Immature natural killer cell (primary cell): ENCODE results near the gene PEX10. TPM values are rescaled to one million over a fixed set of nuclear protein-coding genes. Genes with fewer than 3 reads are reported as not detected.

ENCODE experiments used
- DNase-seq, 3 donors: peaks; one replicate each; pipeline ENCODE4 v3.0.0; 2022; ENCODE audit warnings: mixed read lengths in 1 of 3
- H3K27ac Mint-ChIP-seq, 6 donors: one replicate each; pipeline ENCODE4 v1.8.0; 2020; ENCODE audit warnings: mixed read lengths in 6 of 6, mild to moderate bottlenecking in 5 of 6, inconsistent platforms in 4 of 6, moderate library complexity in 3 of 6
- H3K27me3 Mint-ChIP-seq, 3 donors: one replicate each; pipeline ENCODE4 v1.8.0; 2020 to 2021; ENCODE audit warnings: low read depth in 3 of 3, mild to moderate bottlenecking in 3 of 3, mixed read lengths in 3 of 3, moderate library complexity in 3 of 3, inconsistent platforms in 1 of 3
- H3K36me3 Mint-ChIP-seq, 3 donors: one replicate each; pipeline ENCODE4 v1.8.0; 2020; ENCODE audit warnings: mixed read lengths in 3 of 3, inconsistent platforms in 2 of 3, mild to moderate bottlenecking in 2 of 3
- H3K4me1 Mint-ChIP-seq, 2 donors: one replicate each; pipeline ENCODE4 v1.8.0; 2020; ENCODE audit warnings: inconsistent platforms in 2 of 2, mild to moderate bottlenecking in 2 of 2, mixed read lengths in 2 of 2, moderate library complexity in 1 of 2
- H3K4me3 Mint-ChIP-seq, 5 donors: one replicate each; pipeline ENCODE4 v1.8.0; 2020; ENCODE audit warnings: mild to moderate bottlenecking in 5 of 5, mixed read lengths in 5 of 5, inconsistent platforms in 3 of 5, moderate library complexity in 3 of 5
- H3K9me3 Mint-ChIP-seq, 6 donors: one replicate each; pipeline ENCODE4 v1.8.0; 2020; ENCODE audit warnings: mild to moderate bottlenecking in 6 of 6, mixed read lengths in 6 of 6, inconsistent platforms in 4 of 6, moderate library complexity in 3 of 6
- polyA plus RNA-seq, 3 donors: library from polyadenylated mRNA; unstranded; fragments of 300-500 nt; fragmentation: Illumina TruSeq; gene quantifications; one replicate each; pipeline ENCODE4 v1.2.3, GENCODE V29; 2021

Gene PEX10
- polyA plus RNA-seq, 3 donors from 2014 or later: 9.1 to 18.2 (median 9.3) TPM

- Mint-ChIP-seq H3K27me3 (peaks cover 0 to 7% (median 0%) of the 10 kb centered on the region in 3 donors), H3K4me1 (peaks cover 33 to 46% of the 10 kb centered on the region in 2 donors), H3K4me3 (peak overlapping the region in 4 of 5 donors; percentile 57 to 83 (median 74)), H3K9me3 (no peaks in the 10 kb centered on the region), H3K27ac (no peak overlapping the region), H3K36me3 (no peaks in the 10 kb centered on the region)
- DNase-seq: no peak
These were observed 570 bp upstream of the PEX10 start for GRCh38 chr1:2412773-2413494.

- no peak for DNase-seq
- Mint-ChIP-seq H3K4me1 (peaks cover 29 to 40% of the 10 kb centered on the region in 2 donors), H3K36me3 (no peaks in the 10 kb centered on the region), H3K9me3 (no peaks in the 10 kb centered on the region), H3K27me3 (peaks cover 0 to 8% (median 0%) of the 10 kb centered on the region in 3 donors), H3K4me3 (peak overlapping the region; percentile 72 to 84 (median 82)), H3K27ac (peak overlapping the region in 5 of 6 donors; percentile 55 to 87 (median 81))
These were observed 466 bp downstream of the PEX10 start for GRCh38 chr1:2411801-2412394.

DNA sequence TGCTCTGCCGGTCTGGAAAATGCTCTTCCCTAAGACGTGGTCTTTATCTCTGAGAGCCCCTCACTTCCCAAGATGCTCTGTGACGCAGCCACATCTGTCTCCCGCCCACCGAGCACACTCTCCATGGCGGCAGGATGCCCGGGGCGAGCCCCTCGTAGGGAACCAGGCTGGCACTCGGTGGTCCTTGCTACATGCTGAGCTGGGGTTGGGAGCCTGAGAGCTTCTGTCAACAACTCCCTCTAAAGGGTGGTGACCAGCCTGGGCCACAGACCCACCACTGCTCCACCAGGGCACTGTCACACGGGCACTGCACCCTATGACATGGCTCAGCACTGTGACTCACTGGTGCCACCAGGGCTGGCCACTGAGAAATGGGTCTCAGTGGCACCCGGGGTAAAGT, 2.6 kb downstream of the PEX10 start:
- Mint-ChIP-seq H3K4me1 (peaks cover 14 to 21% of the 10 kb centered on the region in 2 donors), H3K4me3 (no peak overlapping the region), H3K27me3 (peaks cover 0 to 8% (median 0%) of the 10 kb centered on the region in 3 donors), H3K36me3 (no peaks in the 10 kb centered on the region), H3K27ac (no peak overlapping the region), H3K9me3 (no peaks in the 10 kb centered on the region)
- no peak for DNase-seq

DNA sequence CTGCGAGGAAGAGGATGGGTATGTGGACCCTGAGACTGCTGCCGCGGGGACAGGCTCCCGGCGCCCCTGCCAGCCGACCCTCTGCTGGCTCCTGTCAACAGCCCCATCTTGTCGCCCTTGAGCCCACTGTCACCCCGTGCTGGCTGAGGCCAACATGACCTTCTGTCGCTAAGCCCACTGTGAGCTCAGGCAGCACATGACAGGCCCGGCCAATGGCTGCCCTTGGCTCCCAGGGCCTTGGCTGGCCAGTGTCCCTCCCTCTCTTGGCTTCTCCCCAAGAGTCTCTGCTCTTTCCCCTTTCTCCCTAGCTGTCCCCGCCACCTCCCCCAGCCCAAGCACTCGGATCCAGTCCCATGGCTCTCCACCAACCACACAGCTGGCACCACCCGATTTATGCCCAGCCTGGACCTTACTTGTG, 3.5 kb downstream of the PEX10 start:
- peaks cover 10 to 19% of the 10 kb centered on the region in 2 donors for H3K4me1 Mint-ChIP-seq
- peak overlapping the region in 1 of 5 donors; percentile 27 for H3K4me3 Mint-ChIP-seq
- H3K36me3 Mint-ChIP-seq: peaks cover 0 to 4% (median 0%) of the 10 kb centered on the region in 3 donors
- peaks cover 0 to 5% (median 0%) of the 10 kb centered on the region in 3 donors for H3K27me3 Mint-ChIP-seq
- H3K27ac Mint-ChIP-seq: no peak overlapping the region
- H3K9me3 Mint-ChIP-seq: no peaks in the 10 kb centered on the region
- no peak for DNase-seq

- H3K4me3 Mint-ChIP-seq: no peak overlapping the region
- H3K9me3 Mint-ChIP-seq: no peaks in the 10 kb centered on the region
- H3K27ac Mint-ChIP-seq: no peak overlapping the region
- no peak for DNase-seq
- H3K27me3 Mint-ChIP-seq: peaks cover 0 to 5% (median 0%) of the 10 kb centered on the region in 3 donors
- peaks cover 0 to 5% (median 1%) of the 10 kb centered on the region in 3 donors for H3K36me3 Mint-ChIP-seq
- peaks cover 12 to 18% of the 10 kb centered on the region in 2 donors for H3K4me1 Mint-ChIP-seq
These were observed 3.9 kb downstream of the PEX10 start for GRCh38 chr1:2408456-2408855.

DNA sequence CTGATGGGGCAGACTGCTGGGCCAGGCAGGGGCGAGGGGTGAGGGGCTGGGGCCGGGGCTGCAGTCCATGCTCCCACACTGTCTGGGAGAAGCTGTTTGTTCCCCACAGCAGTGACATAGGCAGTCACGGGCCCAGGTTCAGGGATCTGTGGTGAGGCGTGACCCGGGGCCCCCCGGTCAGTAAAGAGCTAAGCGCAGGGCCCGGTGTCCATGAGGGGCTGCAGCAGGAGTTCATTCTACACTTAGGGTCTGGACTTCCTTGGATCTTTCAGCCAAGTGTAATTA, 4.4 kb downstream of the PEX10 start:
- Mint-ChIP-seq H3K27me3 (peaks cover 0 to 5% (median 0%) of the 10 kb centered on the region in 3 donors), H3K9me3 (no peaks in the 10 kb centered on the region), H3K36me3 (peaks cover 2 to 6% (median 3%) of the 10 kb centered on the region in 3 donors), H3K4me1 (peaks cover 12 to 18% of the 10 kb centered on the region in 2 donors), H3K27ac (no peak overlapping the region), H3K4me3 (no peak overlapping the region)
- no peak for DNase-seq

- Mint-ChIP-seq H3K27ac (peak overlapping the region in 3 of 6 donors; percentile 3 to 53 (median 16)), H3K9me3 (no peaks in the 10 kb centered on the region), H3K36me3 (peaks cover 3 to 9% (median 4%) of the 10 kb centered on the region in 3 donors), H3K27me3 (peaks cover 0 to 3% (median 0%) of the 10 kb centered on the region in 3 donors), H3K4me1 (peaks cover 12 to 19% of the 10 kb centered on the region in 2 donors), H3K4me3 (no peak overlapping the region)
- DNase-seq: no peak
These were observed 5.0 kb downstream of the PEX10 start for GRCh38 chr1:2407166-2407990.

DNA sequence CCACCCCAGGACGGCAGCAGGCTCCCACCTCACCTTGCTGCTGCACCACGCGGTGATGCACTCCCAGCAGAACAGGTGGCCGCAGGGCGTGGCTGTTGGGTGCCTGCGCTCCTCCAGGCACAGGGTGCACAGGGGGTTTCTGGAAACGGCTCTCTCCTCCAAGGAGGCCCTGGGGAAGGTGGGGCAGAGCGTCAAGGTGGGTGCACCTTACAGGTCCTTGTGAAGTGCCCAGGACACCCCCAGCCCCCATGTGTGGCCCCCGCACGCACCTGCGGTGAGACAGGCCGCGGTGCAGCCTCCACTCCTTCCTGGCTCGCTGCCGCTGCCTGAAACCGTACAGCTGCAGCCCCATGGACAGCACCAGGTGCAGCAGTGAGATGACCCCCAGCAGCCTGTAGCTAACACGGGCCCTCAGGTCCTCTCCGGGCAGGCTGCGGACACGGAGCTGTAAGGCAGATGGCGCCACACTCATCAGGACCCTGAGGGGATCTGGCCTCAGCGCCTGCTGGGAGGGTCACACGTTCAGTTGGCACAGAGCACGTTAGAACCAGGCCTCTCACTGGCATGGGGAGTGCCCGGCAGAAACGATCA, 5.8 kb downstream of the PEX10 start:
- Mint-ChIP-seq H3K27ac (no peak overlapping the region), H3K4me3 (no peak overlapping the region), H3K9me3 (no peaks in the 10 kb centered on the region), H3K36me3 (peaks cover 6 to 9% (median 7%) of the 10 kb centered on the region in 3 donors), H3K4me1 (peaks cover 12 to 20% of the 10 kb centered on the region in 2 donors), H3K27me3 (peaks cover 0 to 3% (median 0%) of the 10 kb centered on the region in 3 donors)
- no peak for DNase-seq

DNA sequence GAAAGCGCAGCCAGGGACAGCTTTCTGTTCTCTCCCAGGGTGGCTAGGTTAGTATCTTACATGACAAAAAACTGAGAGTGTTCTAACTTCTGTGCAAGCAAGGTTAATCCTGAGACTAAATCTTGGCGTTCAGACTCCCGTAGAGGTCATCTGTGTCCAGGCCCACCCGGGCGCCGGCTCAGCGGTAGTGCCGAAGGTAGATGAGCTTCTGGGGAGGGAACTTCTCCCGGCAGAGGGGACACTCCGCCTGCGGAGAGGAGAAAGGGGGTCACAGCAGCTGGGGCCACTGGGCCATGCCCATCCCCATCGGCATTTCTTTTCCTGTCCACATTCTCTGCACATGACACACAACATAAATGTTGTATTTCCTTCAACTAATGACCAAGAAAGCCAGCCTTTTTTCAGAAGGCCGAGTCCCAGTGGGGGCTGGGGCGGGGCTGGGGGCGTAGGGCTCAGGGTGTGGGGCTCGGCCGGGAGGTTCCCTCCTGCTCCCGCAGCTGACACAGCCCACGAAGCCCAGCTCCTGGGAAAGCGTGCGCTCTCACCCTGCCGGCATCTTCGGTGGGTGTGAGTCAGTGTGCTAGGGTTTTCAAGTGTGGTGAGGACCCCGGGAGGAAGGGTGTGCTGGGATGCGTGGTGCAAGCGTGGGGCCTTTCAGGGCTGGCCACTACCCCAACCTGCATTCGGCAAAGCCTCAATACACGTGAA, 6.6 kb downstream of the PEX10 start:
- Mint-ChIP-seq H3K4me3 (no peak overlapping the region), H3K27ac (no peak overlapping the region), H3K27me3 (peaks cover 0 to 3% (median 0%) of the 10 kb centered on the region in 3 donors), H3K9me3 (no peaks in the 10 kb centered on the region), H3K4me1 (peaks cover 10 to 17% of the 10 kb centered on the region in 2 donors), H3K36me3 (peaks cover 6 to 9% (median 7%) of the 10 kb centered on the region in 3 donors)
- DNase-seq: no peak

GRCh38 chr1:2404890-2405511, 7.4 kb downstream of the PEX10 start:
- H3K27me3 Mint-ChIP-seq: peaks cover 0 to 3% (median 0%) of the 10 kb centered on the region in 3 donors
- no peaks in the 10 kb centered on the region for H3K9me3 Mint-ChIP-seq
- H3K27ac Mint-ChIP-seq: peak overlapping the region in 1 of 6 donors; percentile 66
- H3K4me1 Mint-ChIP-seq: peaks cover 12 to 15% of the 10 kb centered on the region in 2 donors
- peaks cover 6 to 15% (median 7%) of the 10 kb centered on the region in 3 donors for H3K36me3 Mint-ChIP-seq
- H3K4me3 Mint-ChIP-seq: no peak overlapping the region
- no peak for DNase-seq

GRCh38 chr1:2404142-2404889, 8.0 kb downstream of the PEX10 start:
- DNase-seq: no peak
- no peak overlapping the region for H3K4me3 Mint-ChIP-seq
- H3K9me3 Mint-ChIP-seq: no peaks in the 10 kb centered on the region
- H3K27me3 Mint-ChIP-seq: peaks cover 0 to 2% (median 0%) of the 10 kb centered on the region in 3 donors
- H3K4me1 Mint-ChIP-seq: peaks cover 12 to 18% of the 10 kb centered on the region in 2 donors
- H3K27ac Mint-ChIP-seq: peak overlapping the region; percentile 46 to 83 (median 62)
- peaks cover 6 to 17% (median 9%) of the 10 kb centered on the region in 3 donors for H3K36me3 Mint-ChIP-seq

DNA sequence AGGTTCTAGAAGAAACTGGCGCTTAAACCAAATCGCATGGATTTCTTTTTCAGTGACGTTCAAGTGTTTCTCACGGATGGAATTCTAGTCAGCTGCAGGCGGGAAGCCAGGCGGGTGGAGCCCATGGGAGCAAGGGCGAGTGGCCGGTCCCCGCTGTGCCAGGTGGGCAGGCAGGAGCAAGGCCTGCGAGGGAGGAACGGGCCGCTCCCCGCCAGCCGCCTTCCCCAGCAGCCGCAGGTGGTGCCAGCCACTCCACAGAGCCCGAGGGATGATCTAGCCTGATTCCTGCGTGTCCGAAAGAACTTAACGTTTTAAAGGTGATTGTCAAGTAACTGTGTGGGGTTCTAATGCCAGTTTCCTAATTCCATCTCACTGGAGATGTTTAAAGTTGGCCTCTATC, 9.1 kb downstream of the PEX10 start:
- DNase-seq: no peak
- no peak overlapping the region for H3K4me3 Mint-ChIP-seq
- H3K27me3 Mint-ChIP-seq: peaks cover 0 to 2% (median 0%) of the 10 kb centered on the region in 3 donors
- peaks cover 6 to 21% (median 13%) of the 10 kb centered on the region in 3 donors for H3K36me3 Mint-ChIP-seq
- peaks cover 16 to 22% of the 10 kb centered on the region in 2 donors for H3K4me1 Mint-ChIP-seq
- no peaks in the 10 kb centered on the region for H3K9me3 Mint-ChIP-seq
- H3K27ac Mint-ChIP-seq: peak overlapping the region in 1 of 6 donors; percentile 62
